HG02885 (cell line): ENCODE results near the gene TNNC1.

Source experiments
- ATAC-seq: cut with Tn5 transposase; IDR thresholded peaks from one replicate; pipeline ENCODE4 v1.9.1; 2021; ENCODE audit warnings: mild to moderate bottlenecking; ENCODE audit not compliant: unreplicated experiment, poor library complexity

The TNNC1 gene

GRCh38 chr3:52403955-52404354, 49.9 kb downstream of the TNNC1 start:
- no peak for ATAC-seq

- ATAC-seq = no peak
These were observed 50.5 kb downstream of the TNNC1 start for GRCh38 chr3:52403271-52403841.

GRCh38 chr3:52402706-52403270, 51.1 kb downstream of the TNNC1 start:
- ATAC-seq = no peak

GRCh38 chr3:52402101-52402521, 51.7 kb downstream of the TNNC1 start:
- no peak for ATAC-seq

- no peak for ATAC-seq
These were observed 52.3 kb downstream of the TNNC1 start for GRCh38 chr3:52401551-52401950.
